HCT116 (cell line): ENCODE data around the gene ELOVL5. TPM values are rescaled to one million over a fixed set of nuclear protein-coding genes. Genes with fewer than 3 reads are reported as not detected.

ENCODE experiments used
- ATAC-seq: fragments of 200-7000 bp; cut with Tn5 transposase; 2 replicates; pipeline ENCODE4 v1.9.1; 2020; ENCODE audit warnings: mild to moderate bottlenecking, moderate library complexity
- BruUV-seq: library from RNA; stranded (reverse); fragments of 400-500 nt; replicated peaks from 2 replicates; lab custom pipeline; 2021; lab: Mats Ljungman, UMichigan
- CTCF ChIA-PET: fragments of 300-600 bp; sonication (Branson Sonifier 250); formaldehyde crosslinking; loops from one replicate; lab custom pipeline; 2021; ENCODE audit warnings: antibody characterized with exemption; lab: Charles Lee
- POLR2A ChIA-PET: fragments of 300-600, 350-600 bp; sonication (Branson Sonifier 250); formaldehyde crosslinking; loops from one replicate; lab custom pipeline; 2021; ENCODE audit warnings: antibody characterized with exemption; lab: Charles Lee
- RAD21 ChIA-PET, 2 experiments: fragments of 300-600 bp; sonication (Branson Sonifier 250); formaldehyde crosslinking; loops; one replicate each; lab custom pipeline; 2023; ENCODE audit warnings: low total read pairs in 2 of 2; ENCODE audit not compliant: uncharacterized antibody in 2 of 2, unreplicated experiment in 2 of 2, low non-redundant PET in 1 of 2; lab: Charles Lee
- DNase-seq: peaks from one replicate; pipeline ENCODE4 v3.0.0-alpha.2; 2010; ENCODE audit warnings: low read depth, low spot score
- H2AFZ ChIP-seq: fragments of 200-600 bp; shearing (Covaris generic), sonication (generic); 2 replicates; pipeline ENCODE4 v1.6.1; 2017; ENCODE audit warnings: low read depth, mixed run types, mixed read lengths, antibody characterized with exemption, low read length; ENCODE audit not compliant: poor library complexity, severe bottlenecking
- H3K27ac ChIP-seq: 2 replicates; pipeline ENCODE4 v1.5.1; 2012; ENCODE audit warnings: low read depth, low read length
- H3K27me3 ChIP-seq: fragments of 200-600 bp; sonication (generic); 2 replicates; pipeline ENCODE4 v1.6.1; 2016; ENCODE audit warnings: mixed run types, low read length, mixed read lengths; ENCODE audit not compliant: insufficient read depth
- H3K36me3 ChIP-seq, 2 experiments: fragments of 200-500 bp in 1 of 2; fragments of 200-600 bp in 1 of 2; sonication (Bioruptor generic) in 1 of 2; sonication (generic) in 1 of 2; 2 replicates each; pipeline versions ENCODE4 v1.5.1 to v1.6.1; 2014 to 2016; ENCODE audit warnings: low read length in 2 of 2, inconsistent platforms in 1 of 2, mixed read lengths in 1 of 2, mixed run types in 1 of 2; ENCODE audit not compliant: insufficient read depth in 2 of 2, control insufficient read depth in 1 of 2
- H3K4me1 ChIP-seq, 2 experiments: fragments of 200-600 bp in 1 of 2; sonication (generic) in 1 of 2; 2 replicates each; pipeline versions ENCODE4 v1.5.1 to v1.6.1; 2012 to 2017; ENCODE audit warnings: low read length in 2 of 2, inconsistent platforms in 1 of 2, mild to moderate bottlenecking in 1 of 2, mixed read lengths in 1 of 2, mixed run types in 1 of 2, moderate library complexity in 1 of 2; ENCODE audit not compliant: insufficient read depth in 2 of 2, control insufficient read depth in 1 of 2
- H3K4me2 ChIP-seq: fragments of 200-600 bp; sonication (generic); 2 replicates; pipeline ENCODE4 v1.6.1; 2017; ENCODE audit warnings: mixed run types, low read length, mixed read lengths
- H3K4me3 ChIP-seq, 2 experiments: fragments of 200-600 bp in 1 of 2; sonication (generic) in 1 of 2; replicated peaks in 1 of 2; 2 replicates each; pipeline ENCODE4 v1.5.1; 2011 to 2016; ENCODE audit warnings: low read length in 2 of 2, control low read depth in 1 of 2, low read depth in 1 of 2, mild to moderate bottlenecking in 1 of 2, mixed read lengths in 1 of 2, mixed run types in 1 of 2
- H3K79me2 ChIP-seq: fragments of 200-600 bp; sonication (generic); 2 replicates; pipeline ENCODE4 v1.6.1; 2017; ENCODE audit warnings: mild to moderate bottlenecking, mixed run types, low read length, moderate library complexity, mixed read lengths; ENCODE audit not compliant: insufficient read depth
- H3K9ac ChIP-seq: fragments of 200-600 bp; sonication (generic); 2 replicates; pipeline ENCODE4 v1.6.1; 2016; ENCODE audit warnings: low read length, mixed read lengths
- H3K9me2 ChIP-seq: fragments of 200-600 bp; sonication (generic), shearing (Covaris generic); 2 replicates; pipeline ENCODE4 v1.6.1; 2017; ENCODE audit warnings: mixed run types, mild to moderate bottlenecking, moderate library complexity; ENCODE audit not compliant: insufficient read depth
- H3K9me3 ChIP-seq, 2 experiments: fragments of 200-500 bp in 1 of 2; fragments of 200-600 bp in 1 of 2; sonication (Bioruptor generic) in 1 of 2; sonication (generic) in 1 of 2; 2 replicates each; pipeline ENCODE4 v1.6.1; 2014 to 2017; ENCODE audit warnings: low read length in 2 of 2, mixed read lengths in 2 of 2, inconsistent platforms in 1 of 2, low read depth in 1 of 2, mild to moderate bottlenecking in 1 of 2, mixed run types in 1 of 2, moderate library complexity in 1 of 2; ENCODE audit not compliant: control insufficient read depth in 1 of 2, insufficient read depth in 1 of 2
- H4K20me1 ChIP-seq: fragments of 200-600 bp; sonication (generic), shearing (Covaris generic); 2 replicates; pipeline ENCODE4 v1.6.1; 2017; ENCODE audit warnings: mixed run types, mild to moderate bottlenecking, moderate library complexity; ENCODE audit not compliant: insufficient read depth
- CEBPB ChIP-seq: IDR thresholded peaks from 2 replicates; pipeline ENCODE4 v1.6.1; 2012; ENCODE audit warnings: low read depth
- EGR1 ChIP-seq: IDR thresholded peaks from 2 replicates; pipeline ENCODE4 v1.6.1; 2012; ENCODE audit warnings: low read depth
- FOSL1 ChIP-seq: IDR thresholded peaks from 2 replicates; pipeline ENCODE4 v1.6.1; 2012; ENCODE audit warnings: low read depth
- POLR2A ChIP-seq: IDR thresholded peaks from 2 replicates; pipeline ENCODE4 v1.7.0; 2011; ENCODE audit warnings: borderline replicate concordance; ENCODE audit not compliant: insufficient read depth, insufficient read length; ENCODE audit errors: extremely low read depth
- RAD21 ChIP-seq: IDR thresholded peaks from 2 replicates; pipeline ENCODE4 v1.6.1; 2012; ENCODE audit warnings: low read depth, mild to moderate bottlenecking
- SP1 ChIP-seq: IDR thresholded peaks from 2 replicates; pipeline ENCODE4 v1.6.1; 2012; ENCODE audit warnings: low read depth
- SRF ChIP-seq: IDR thresholded peaks from 2 replicates; pipeline ENCODE4 v1.6.1; 2012; ENCODE audit warnings: low read depth
- TCF7L2 ChIP-seq: IDR thresholded peaks from 2 replicates; pipeline ENCODE4 v1.7.0; 2011; ENCODE audit warnings: borderline replicate concordance, inconsistent platforms; ENCODE audit not compliant: insufficient read depth, insufficient read length; ENCODE audit errors: extremely low read depth
- YY1 ChIP-seq: IDR thresholded peaks from 2 replicates; pipeline ENCODE4 v1.6.1; 2011; ENCODE audit warnings: low read length, low read depth, moderate library complexity, mild to moderate bottlenecking; ENCODE audit not compliant: insufficient replicate concordance; ENCODE audit errors: extremely low read depth
- ZFX ChIP-seq: fragments of 450-650 bp; IDR thresholded peaks from 2 replicates; pipeline ENCODE4 v1.6.1; 2017
- ZNF274 ChIP-seq: fragments of 200-500 bp; sonication (Bioruptor generic); IDR thresholded peaks from 2 replicates; pipeline ENCODE4 v1.6.1; 2014; ENCODE audit warnings: mild to moderate bottlenecking, low read depth, low read length, inconsistent platforms
- intact Hi-C: fragments of 100-400 bp; cut with micrococcal nuclease; formaldehyde crosslinking; loops from 2 replicates; pipeline ENCODE4 v1.10.0; 2022
- total RNA-seq: library from RNA; stranded (reverse); gene quantifications from one replicate; pipeline ENCODE4 v1.2.1, GENCODE V29; 2021; ENCODE audit not compliant: unreplicated experiment
- TF ChIP-seq, protein P1 (sequence below), 3 experiments: fragments of 200-600 bp in 1 of 3; sonication (generic) in 1 of 3; IDR thresholded peaks in 2 of 3; conservative IDR thresholded peaks in 1 of 3; 2 replicates each; pipeline ENCODE4 v1.5.1; 2012 to 2017; ENCODE audit warnings: low read depth in 2 of 3, low read length in 2 of 3, antibody characterized with exemption in 1 of 3, borderline replicate concordance in 1 of 3, control low read depth in 1 of 3, mild to moderate bottlenecking in 1 of 3, mixed read lengths in 1 of 3, mixed run types in 1 of 3, moderate library complexity in 1 of 3; ENCODE audit not compliant: insufficient read depth in 1 of 3
- TF ChIP-seq, protein P2 (sequence below): IDR thresholded peaks from 2 replicates; pipeline ENCODE4 v1.6.1; 2012
- TF ChIP-seq, protein P3 (sequence below): IDR thresholded peaks from 2 replicates; pipeline ENCODE4 v1.6.1; 2012

ELOVL5 gene
- total RNA-seq, 1 experiment from 2014 or later: 85.3 TPM

DNA sequence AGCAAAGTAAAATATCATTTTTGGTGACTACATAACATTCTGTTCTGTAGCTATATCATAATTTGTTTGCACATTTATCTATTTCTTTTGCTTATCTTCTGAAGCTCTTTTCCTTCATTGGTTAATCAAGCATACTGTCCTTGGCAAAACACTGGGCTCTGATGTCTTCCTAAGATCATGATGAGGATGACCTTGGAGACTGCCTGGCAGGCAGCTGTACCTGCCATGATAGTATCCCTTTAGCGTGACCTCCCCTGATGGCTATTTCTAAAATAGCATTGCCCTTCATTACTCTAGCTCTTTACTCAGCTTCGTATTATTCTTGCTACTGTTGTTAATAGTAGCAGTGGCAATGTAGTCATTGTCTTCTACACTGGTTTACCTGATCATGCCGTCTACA lies 46.0 kb upstream of the ELOVL5 start:
- POLR2A ChIA-PET: no interaction called here

More for the DNA sequence above, 46.0 kb upstream of the ELOVL5 start:
- no peak for ATAC-seq
- no peaks in the 10 kb centered on the region for H3K4me1 ChIP-seq
- no peak overlapping the region for H3K4me2 ChIP-seq
- H3K27ac ChIP-seq: no peak overlapping the region
- intact Hi-C loops: no loop called here
- no peaks in the 10 kb centered on the region for H3K79me2 ChIP-seq
- H4K20me1 ChIP-seq: no peaks in the 10 kb centered on the region
- no peaks in the 10 kb centered on the region for H3K36me3 ChIP-seq
- RAD21 ChIA-PET: no interaction called here
- no peak overlapping the region for H3K9ac ChIP-seq
- no peak overlapping the region for H2AFZ ChIP-seq
- H3K9me3 ChIP-seq: no peaks in the 10 kb centered on the region
- H3K27me3 ChIP-seq: no peaks in the 10 kb centered on the region
- CTCF ChIA-PET: no interaction called here
- DNase-seq: no peak
- no peaks in the 10 kb centered on the region for H3K9me2 ChIP-seq
- no TSS peak for BruUV-seq
- H3K4me3 ChIP-seq: no peak overlapping the region
- TF ChIP-seq, protein P1, sequence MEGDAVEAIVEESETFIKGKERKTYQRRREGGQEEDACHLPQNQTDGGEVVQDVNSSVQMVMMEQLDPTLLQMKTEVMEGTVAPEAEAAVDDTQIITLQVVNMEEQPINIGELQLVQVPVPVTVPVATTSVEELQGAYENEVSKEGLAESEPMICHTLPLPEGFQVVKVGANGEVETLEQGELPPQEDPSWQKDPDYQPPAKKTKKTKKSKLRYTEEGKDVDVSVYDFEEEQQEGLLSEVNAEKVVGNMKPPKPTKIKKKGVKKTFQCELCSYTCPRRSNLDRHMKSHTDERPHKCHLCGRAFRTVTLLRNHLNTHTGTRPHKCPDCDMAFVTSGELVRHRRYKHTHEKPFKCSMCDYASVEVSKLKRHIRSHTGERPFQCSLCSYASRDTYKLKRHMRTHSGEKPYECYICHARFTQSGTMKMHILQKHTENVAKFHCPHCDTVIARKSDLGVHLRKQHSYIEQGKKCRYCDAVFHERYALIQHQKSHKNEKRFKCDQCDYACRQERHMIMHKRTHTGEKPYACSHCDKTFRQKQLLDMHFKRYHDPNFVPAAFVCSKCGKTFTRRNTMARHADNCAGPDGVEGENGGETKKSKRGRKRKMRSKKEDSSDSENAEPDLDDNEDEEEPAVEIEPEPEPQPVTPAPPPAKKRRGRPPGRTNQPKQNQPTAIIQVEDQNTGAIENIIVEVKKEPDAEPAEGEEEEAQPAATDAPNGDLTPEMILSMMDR (IDR thresholded peaks at IDR 0.05 in 2 of 3, conservative IDR thresholded peaks at IDR 0.05 in 1 of 3; ENCODE audit: borderline replicate concordance in 1 of 3, insufficient read depth in 1 of 3, low read depth in 2 of 3, low read length in 2 of 3): no peak
- TF ChIP-seq, protein P2, sequence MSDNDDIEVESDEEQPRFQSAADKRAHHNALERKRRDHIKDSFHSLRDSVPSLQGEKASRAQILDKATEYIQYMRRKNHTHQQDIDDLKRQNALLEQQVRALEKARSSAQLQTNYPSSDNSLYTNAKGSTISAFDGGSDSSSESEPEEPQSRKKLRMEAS: no peak
- TF ChIP-seq EGR1 (no peak), RAD21 (no peak), ZFX (no peak), SRF (no peak), YY1 (no peak), SP1 (no peak), POLR2A (no peak), TCF7L2 (no peak), CEBPB (no peak), ZNF274 (no peak), FOSL1 (no peak)
- TF ChIP-seq, protein P3, sequence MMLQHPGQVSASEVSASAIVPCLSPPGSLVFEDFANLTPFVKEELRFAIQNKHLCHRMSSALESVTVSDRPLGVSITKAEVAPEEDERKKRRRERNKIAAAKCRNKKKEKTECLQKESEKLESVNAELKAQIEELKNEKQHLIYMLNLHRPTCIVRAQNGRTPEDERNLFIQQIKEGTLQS: no peak
